Keratinocyte (primary cell): ENCODE measurements around the gene RARRES1. TPM values are rescaled to one million over a fixed set of nuclear protein-coding genes. Genes with fewer than 3 reads are reported as not detected.

ENCODE experiments used
- DNase-seq: peaks from one replicate; pipeline ENCODE4 v3.0.0-alpha.2; 2011; ENCODE audit warnings: low read depth, missing footprints, low spot score
- FAIRE-seq: peaks from 2 replicates; lab custom pipeline; 2011; peaks lifted over from hg19 to GRCh38; lab: Jason Lieb, UNC
- H2AFZ ChIP-seq: 2 replicates; pipeline ENCODE4 v1.6.0; 2012; ENCODE audit warnings: low read length, control low read depth, inconsistent platforms; ENCODE audit not compliant: control insufficient read depth
- H3K27ac ChIP-seq: 2 replicates; pipeline ENCODE4 v1.5.1; 2011; ENCODE audit warnings: low read length; ENCODE audit not compliant: control insufficient read depth, insufficient read depth
- H3K27me3 ChIP-seq: 3 replicates; pipeline ENCODE4 v1.6.0; 2011; ENCODE audit warnings: low read length; ENCODE audit not compliant: control insufficient read depth, insufficient read depth; ENCODE audit errors: extremely low read depth
- H3K36me3 ChIP-seq, 2 experiments: 2 replicates in 1 of 2; 3 replicates in 1 of 2; pipeline ENCODE4 v1.5.1; 2011; ENCODE audit warnings: low read length in 2 of 2, mild to moderate bottlenecking in 1 of 2; ENCODE audit not compliant: control insufficient read depth in 2 of 2, insufficient read depth in 2 of 2; ENCODE audit errors: extremely low read depth in 1 of 2
- H3K4me1 ChIP-seq: 3 replicates; pipeline ENCODE4 v1.5.1; 2011; ENCODE audit warnings: low read length; ENCODE audit not compliant: control insufficient read depth, insufficient read depth; ENCODE audit errors: extremely low read depth
- H3K4me2 ChIP-seq: 3 replicates; pipeline ENCODE4 v1.6.0; 2011; ENCODE audit warnings: low read depth, low read length; ENCODE audit not compliant: control insufficient read depth, insufficient read depth; ENCODE audit errors: extremely low read depth
- H3K4me3 ChIP-seq, 3 experiments: fragments of 200-600 bp in 1 of 3; sonication (generic) in 1 of 3; 2 replicates in 2 of 3; 3 replicates in 1 of 3; pipeline ENCODE4 v1.5.1; 2011 to 2016; ENCODE audit warnings: low read length in 3 of 3, mild to moderate bottlenecking in 3 of 3, control low read depth in 2 of 3, inconsistent platforms in 1 of 3, low read depth in 1 of 3, mixed read lengths in 1 of 3, mixed run types in 1 of 3, moderate library complexity in 1 of 3; ENCODE audit not compliant: control insufficient read depth in 2 of 3, insufficient read depth in 2 of 3; ENCODE audit errors: extremely low read depth in 1 of 3
- H3K79me2 ChIP-seq: 2 replicates; pipeline ENCODE4 v1.6.0; 2012; ENCODE audit warnings: low read length; ENCODE audit not compliant: control insufficient read depth, insufficient read depth
- H3K9ac ChIP-seq: 3 replicates; pipeline ENCODE4 v1.6.0; 2011; ENCODE audit warnings: low read length; ENCODE audit not compliant: control insufficient read depth, insufficient read depth; ENCODE audit errors: extremely low read depth
- H3K9me1 ChIP-seq: 3 replicates; pipeline ENCODE4 v1.6.0; 2011; ENCODE audit warnings: low read length; ENCODE audit not compliant: control insufficient read depth, insufficient read depth; ENCODE audit errors: extremely low read depth
- H3K9me3 ChIP-seq: 2 replicates; pipeline ENCODE4 v1.5.1; 2012; ENCODE audit warnings: low read depth, low read length; ENCODE audit not compliant: control insufficient read depth
- H4K20me1 ChIP-seq: 3 replicates; pipeline ENCODE4 v1.6.0; 2011; ENCODE audit warnings: low read length; ENCODE audit not compliant: control insufficient read depth, insufficient read depth; ENCODE audit errors: extremely low read depth
- CTCF ChIP-seq, 3 experiments: IDR thresholded peaks in 1 of 3; conservative IDR thresholded peaks in 1 of 3; optimal IDR thresholded peaks in 1 of 3; 2 replicates in 2 of 3; 3 replicates in 1 of 3; pipeline versions ENCODE3 to v1.5.1; 2011; ENCODE audit warnings: low read length in 3 of 3, mild to moderate bottlenecking in 3 of 3, moderate library complexity in 2 of 3, control low read depth in 1 of 3, inconsistent platforms in 1 of 3; ENCODE audit not compliant: insufficient read depth in 2 of 3; ENCODE audit errors: extremely low read depth in 1 of 3
- EZH2 ChIP-seq: IDR thresholded peaks from one replicate; pipeline ENCODE4 v1.6.1; 2012; ENCODE audit warnings: inconsistent platforms, mild to moderate bottlenecking, low read length, moderate library complexity
- dilution Hi-C: fragments of 300-500 bp; cut with MboI; formaldehyde crosslinking; loops from one replicate; pipeline ENCODE4 v1.7.0; 2020; ENCODE audit warnings: low sequenced_read_pairs; ENCODE audit not compliant: extremely low pct_ligation_motif_present
- polyA minus RNA-seq, 3 experiments: library from RNA; depleted of rRNA, polyadenylated mRNA; stranded (reverse); fragments of >200 nt; gene quantifications; 1 replicate in 1 of 3; 2 replicates in 1 of 3; 3 replicates in 1 of 3; pipeline ENCODE4 v1.2.3, GENCODE V29; 2011
- polyA plus RNA-seq, 5 experiments: library from polyadenylated mRNA; depleted of rRNA in 3 of 5; stranded (reverse) in 3 of 5; stranded (forward) in 1 of 5; unstranded in 1 of 5; fragments of >200 nt; gene quantifications; 1 replicate in 1 of 5; 2 replicates in 3 of 5; 3 replicates in 1 of 5; pipeline versions ENCODE4 v1.2.1 to v1.2.3, GENCODE V29; 2011 to 2012; ENCODE audit warnings: missing spikeins in 2 of 5, low read depth in 1 of 5, low replicate concordance in 1 of 5

Gene RARRES1
- polyA plus RNA-seq (not detected in 3 replicates), polyA minus RNA-seq (not detected in 3 replicates)
- 0.31 TPM for polyA plus RNA-seq (2011; ENCODE audit: low read depth)
- polyA plus RNA-seq (2011; cell fraction: cytosol; rRNA removed) = not detected in 2 replicates
- not detected in 2 replicates for polyA plus RNA-seq (2011; cell fraction: nucleus; rRNA removed)
- polyA plus RNA-seq (2012; ENCODE audit: low replicate concordance) = 0.79 TPM in 1 of 2 replicates, not detected in the other
- not detected for polyA minus RNA-seq (2011; cell fraction: cytosol; rRNA and poly(A)+ RNA removed)
- polyA minus RNA-seq (2011; cell fraction: nucleus; rRNA and poly(A)+ RNA removed) = not detected in 2 replicates

- peak within 1 kb of the TSS; percentile 37 for H2AFZ ChIP-seq
- peak within 1 kb of the TSS; percentile 9 for H3K9ac ChIP-seq
- no peaks in the 10 kb centered on the region for H3K27me3 ChIP-seq
- peak within 1 kb of the TSS; percentile 64 for H3K4me2 ChIP-seq
- peaks cover 9% of the 10 kb centered on the region for H3K4me1 ChIP-seq
- dilution Hi-C loops = no loop called here
- no peak for TF ChIP-seq CTCF (optimal IDR thresholded peaks at IDR 0.05 in 1 of 3, IDR thresholded peaks at IDR 0.05 in 1 of 3, conservative IDR thresholded peaks at IDR 0.05 in 1 of 3; ENCODE audit: extremely low read depth in 1 of 3, insufficient read depth in 2 of 3, low read length in 3 of 3)
- no peak for TF ChIP-seq EZH2
- H3K4me3 ChIP-seq = peak within 1 kb of the TSS; percentile 15 to 57 (median 39)
- H3K9me1 ChIP-seq = no peaks in the 10 kb centered on the region
- DNase-seq = no peak
- no peaks in the 10 kb centered on the region for H3K36me3 ChIP-seq
- no peak for FAIRE-seq
- no peaks in the 10 kb centered on the region for H3K79me2 ChIP-seq
- no peaks in the 10 kb centered on the region for H3K9me3 ChIP-seq
- H3K27ac ChIP-seq = no peak within 1 kb of the TSS
- H4K20me1 ChIP-seq = no peaks in the 10 kb centered on the region
Observed at GRCh38 chr3:158731938-158732855, at the start of gene RARRES1. RARRES1 (minus strand) TSS chr3:158732457; CDS start chr3:158732415, 42 bp downstream.

- H3K9ac ChIP-seq = no peak overlapping the region
- no peaks in the 10 kb centered on the region for H3K79me2 ChIP-seq
- H3K9me1 ChIP-seq = no peaks in the 10 kb centered on the region
- no peak for FAIRE-seq
- no peak overlapping the region for H2AFZ ChIP-seq
- no peak for DNase-seq
- peaks cover 2% of the 10 kb centered on the region for H3K4me1 ChIP-seq
- no peaks in the 10 kb centered on the region for H3K36me3 ChIP-seq
- H4K20me1 ChIP-seq = no peaks in the 10 kb centered on the region
- H3K4me2 ChIP-seq = no peak overlapping the region
- dilution Hi-C loops = loop anchor here (10.0 kb wide), 1 partner anchor 67 kb away; no protein-coding TSS in a partner anchor
- no peak overlapping the region for H3K27ac ChIP-seq
- H3K4me3 ChIP-seq = no peak overlapping the region
- TF ChIP-seq CTCF (optimal IDR thresholded peaks at IDR 0.05 in 1 of 3, IDR thresholded peaks at IDR 0.05 in 1 of 3, conservative IDR thresholded peaks at IDR 0.05 in 1 of 3; ENCODE audit: extremely low read depth in 1 of 3, insufficient read depth in 2 of 3, low read length in 3 of 3) = no peak
- no peak for TF ChIP-seq EZH2
- H3K27me3 ChIP-seq = no peaks in the 10 kb centered on the region
- H3K9me3 ChIP-seq = no peaks in the 10 kb centered on the region
Observed at GRCh38 chr3:158781849-158782248, 49.6 kb upstream of the RARRES1 start.
